CD4-positive, alpha-beta T cell treated with Interleukin-4 for 1 hour (primary cell): ENCODE data around the gene RABEP1.
"Not testable (repeated sequence)": the region's sequence is repeated elsewhere in the genome, so short reads cannot be mapped to it uniquely, and the experiment has no call there.

Experiments
- DNase-seq, 2 donors: peaks; one replicate each; pipeline ENCODE4 v3.0.0-alpha.2; 2020 to 2022

RABEP1 gene

GRCh38 chr17:5422505-5422904, 140.4 kb downstream of the RABEP1 start:
- DNase-seq = no peak

- no peak for DNase-seq
Measured at GRCh38 chr17:5424909-5425308, 142.8 kb downstream of the RABEP1 start.

DNA sequence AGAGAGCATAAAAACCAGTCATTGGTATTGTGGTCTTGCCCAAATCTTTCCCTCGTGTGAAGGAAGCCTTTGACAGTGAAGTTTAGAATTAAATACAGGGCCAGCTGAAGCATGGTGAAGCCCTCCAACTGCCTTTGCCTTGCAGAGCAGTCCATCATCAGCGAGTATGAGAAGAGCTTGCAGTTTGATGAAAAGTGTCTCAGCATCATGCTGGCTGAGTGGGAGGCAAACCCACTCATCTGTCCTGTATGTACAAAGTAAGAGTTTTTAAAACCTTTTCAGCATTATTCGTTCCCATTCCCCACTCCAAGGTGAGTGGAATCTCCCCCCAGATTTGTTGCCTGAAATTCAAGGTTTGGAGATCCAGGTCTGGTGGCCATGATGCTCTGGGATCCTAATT, 143.7 kb downstream of the RABEP1 start:
- no peak for DNase-seq

DNA sequence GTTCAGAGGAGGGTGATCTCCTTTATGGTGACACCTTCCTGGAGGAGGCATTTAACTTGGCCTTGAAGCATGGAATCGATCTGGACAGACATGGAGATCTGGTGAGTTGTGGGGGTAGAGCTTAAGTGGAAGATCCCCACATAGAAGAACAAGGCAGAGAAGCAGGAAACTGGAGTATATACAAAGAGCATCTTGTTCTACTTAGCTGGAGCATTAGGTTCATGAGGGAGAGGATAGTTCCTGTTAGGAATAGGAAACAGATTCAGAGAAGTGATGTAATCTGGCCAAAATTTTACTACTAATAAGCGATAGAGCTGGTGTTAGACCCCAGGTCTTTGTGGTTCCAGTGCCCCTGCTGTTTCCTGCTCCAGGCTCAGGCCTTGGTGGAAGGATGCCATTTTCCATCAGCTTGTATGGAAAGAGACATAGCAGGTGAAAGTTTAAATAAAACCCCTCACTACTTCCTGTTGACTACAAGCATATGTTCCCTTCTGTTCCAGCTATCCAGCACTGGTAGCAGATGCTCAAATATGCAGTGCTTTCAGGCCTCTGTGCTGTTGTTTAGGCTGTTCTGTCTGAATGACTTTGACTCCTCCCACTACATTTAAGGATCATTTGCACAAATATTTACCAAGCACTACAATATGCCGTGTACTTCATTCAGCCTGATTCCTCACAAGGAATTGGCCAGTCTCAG, 147.3 kb downstream of the RABEP1 start:
- DNase-seq = no peak

DNA sequence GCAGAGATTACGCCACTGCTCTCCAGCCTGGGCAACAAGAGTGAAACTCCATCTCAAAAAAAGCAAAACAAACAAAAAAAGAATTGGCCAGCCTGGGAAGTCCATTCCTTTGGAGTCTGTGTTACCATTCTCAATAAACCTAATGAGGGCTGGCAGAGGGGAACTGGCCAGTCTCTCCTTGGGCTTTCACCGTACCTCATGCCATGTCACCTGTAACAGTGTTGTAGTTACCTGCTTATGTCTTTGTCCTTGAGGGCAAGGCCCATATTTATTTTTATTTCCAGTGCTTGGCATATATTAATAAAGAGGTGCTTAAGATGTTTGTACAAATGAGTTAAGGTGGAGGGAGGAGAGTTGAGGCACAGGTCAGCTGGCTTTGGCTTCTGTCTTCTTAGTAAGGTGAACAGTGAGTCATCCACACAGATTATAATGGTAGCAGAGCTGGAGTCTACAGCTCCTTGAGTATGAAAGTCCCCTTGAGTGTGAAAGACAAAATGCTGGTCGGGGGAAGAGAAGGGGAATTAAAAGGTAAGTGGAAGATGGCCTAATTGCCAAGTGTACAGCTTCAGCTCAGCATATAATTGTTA, 148.4 kb downstream of the RABEP1 start:
- no peak for DNase-seq

DNA sequence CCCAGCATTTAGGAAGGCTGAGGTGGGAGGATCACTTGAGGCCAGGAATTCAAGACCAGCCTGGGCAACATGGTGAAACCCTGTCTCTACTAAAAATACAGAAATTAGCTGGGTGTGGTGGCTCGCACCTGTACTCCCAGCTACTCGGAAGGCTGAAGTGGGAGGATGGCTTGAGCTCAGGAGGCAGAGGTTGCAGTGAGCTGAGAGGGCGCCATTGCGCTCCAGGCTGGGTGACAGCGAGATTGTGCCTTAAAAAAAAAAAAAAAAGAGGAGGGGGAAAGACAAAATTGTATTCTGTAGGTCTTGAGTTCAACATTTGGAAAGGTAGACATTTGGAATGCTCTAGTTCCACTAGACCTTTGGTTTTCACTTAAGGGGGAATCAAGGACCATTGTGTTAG, 149.2 kb downstream of the RABEP1 start:
- not testable (repeated sequence) for DNase-seq

DNA sequence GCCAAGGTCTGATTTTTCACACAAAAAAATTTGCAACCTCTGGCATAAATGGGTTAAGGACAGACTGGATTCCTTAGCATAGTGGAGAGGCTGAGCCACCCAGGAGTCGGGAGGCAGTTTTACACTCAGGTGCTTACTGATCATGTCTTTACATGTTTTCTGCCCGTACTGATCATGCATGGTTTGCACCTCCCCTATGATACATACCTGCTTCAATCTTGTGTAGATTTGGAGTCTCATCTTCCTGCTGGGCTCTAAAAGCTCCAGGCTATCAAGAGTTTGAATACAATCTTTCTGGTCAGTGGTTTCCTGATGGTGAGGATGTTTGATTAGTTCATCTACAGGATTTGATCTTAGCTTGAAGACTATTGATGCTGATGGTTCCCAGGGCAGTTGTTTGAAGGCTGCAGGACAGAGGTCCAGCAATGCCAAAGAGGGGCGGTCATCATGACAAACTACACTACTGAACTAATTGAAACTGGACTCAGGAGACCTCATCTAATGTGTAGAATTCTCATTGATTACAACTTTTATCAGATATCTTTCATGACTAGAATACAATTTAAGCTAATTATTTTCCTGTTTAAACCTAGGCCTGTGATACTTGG, 150.0 kb downstream of the RABEP1 start:
- no peak for DNase-seq

- DNase-seq = no peak
Measured at GRCh38 chr17:5434984-5435383, 152.9 kb downstream of the RABEP1 start.
